Measurements from ENCODE around the gene RASSF1.

The RASSF1 gene

GRCh38 chr3:50365842-50366220, 25.2 kb upstream of the RASSF1 start:
- no peak overlapping the region; the same call in 1 of the 2 replicates for H3K4me3 ChIP-seq (replicated peaks; ENCODE audit: low read depth, low read length)
- DNase-seq (ENCODE audit: extremely low read depth, low read depth) = no peak
- TF ChIP-seq CTCF (IDR thresholded peaks at IDR 0.05; ENCODE audit: low read depth, low read length, missing control alignments) = no peak

GRCh38 chr3:50365080-50365841, 24.6 kb upstream of the RASSF1 start:
- no peak for TF ChIP-seq CTCF (IDR thresholded peaks at IDR 0.05; ENCODE audit: low read depth, low read length, missing control alignments)
- no peak for DNase-seq (ENCODE audit: extremely low read depth, low read depth)
- peak overlapping the region; percentile 39 for H3K4me3 ChIP-seq (replicated peaks; ENCODE audit: low read depth, low read length)

- peak overlapping the region; percentile 39 for H3K4me3 ChIP-seq (replicated peaks; ENCODE audit: low read depth, low read length)
- no peak for TF ChIP-seq CTCF (IDR thresholded peaks at IDR 0.05; ENCODE audit: low read depth, low read length, missing control alignments)
- no peak for DNase-seq (ENCODE audit: extremely low read depth, low read depth)
These were observed 24.0 kb upstream of the RASSF1 start for GRCh38 chr3:50364573-50365079.

- H3K4me3 ChIP-seq (replicated peaks; ENCODE audit: low read depth, low read length) = peak overlapping the region; percentile 85
These were observed 19.1 kb upstream of the RASSF1 start for GRCh38 chr3:50359760-50360110.

GRCh38 chr3:50358911-50359759, 18.5 kb upstream of the RASSF1 start, which contains the start of gene TMEM115:
Gene TMEM115, minus strand, starts transcription at chr3:50359521. Its CDS starts 458 bp downstream, at chr3:50359063.
- DNase-seq (ENCODE audit: extremely low read depth, low read depth) = peak; percentile 96
- no peak for TF ChIP-seq CTCF (IDR thresholded peaks at IDR 0.05; ENCODE audit: low read depth, low read length, missing control alignments)
- H3K4me3 ChIP-seq (replicated peaks; ENCODE audit: low read depth, low read length) = peak within 1 kb of the TSS; percentile 85

More at GRCh38 chr3:50359760-50360110, 19.1 kb upstream of the RASSF1 start:
- DNase-seq (ENCODE audit: extremely low read depth, low read depth) = no peak
- no peak for TF ChIP-seq CTCF (IDR thresholded peaks at IDR 0.05; ENCODE audit: low read depth, low read length, missing control alignments)

- no peak for TF ChIP-seq CTCF (IDR thresholded peaks at IDR 0.05; ENCODE audit: low read depth, low read length, missing control alignments)
- no peak for DNase-seq (ENCODE audit: extremely low read depth, low read depth)
- H3K4me3 ChIP-seq (replicated peaks; ENCODE audit: low read depth, low read length) = peak overlapping the region; percentile 85
These were observed 17.8 kb upstream of the RASSF1 start for GRCh38 chr3:50358355-50358910.
